HL-60 (cell line): ENCODE data around the gene SLCO4A1.

Source experiments
- DNase-seq, 2 experiments: peaks; one replicate each; pipeline ENCODE4 v3.0.0-alpha.2; 2010 to 2020; ENCODE audit warnings: low read depth in 1 of 2, low spot score in 1 of 2
- H3K27ac ChIP-seq: fragments of 250-450 bp; sonication (Bioruptor Pico); replicated peaks from 2 replicates; pipeline ENCODE4 v1.5.1; 2020; ENCODE audit warnings: mild to moderate bottlenecking, moderate library complexity
- H3K27me3 ChIP-seq: fragments of 250-450 bp; sonication (Bioruptor Pico); 2 replicates; pipeline ENCODE4 v1.5.1; 2021; ENCODE audit warnings: mild to moderate bottlenecking, moderate library complexity; ENCODE audit not compliant: insufficient read depth, poor library complexity, severe bottlenecking
- H3K4me3 ChIP-seq: replicated peaks from 2 replicates; pipeline ENCODE4 v1.5.1; 2011; ENCODE audit warnings: mild to moderate bottlenecking, control low read depth, low read length; ENCODE audit not compliant: insufficient read depth
- CTCF ChIP-seq: IDR thresholded peaks from one replicate; pipeline ENCODE4 v1.5.1; 2011; ENCODE audit warnings: low read length, control low read depth, inconsistent platforms; ENCODE audit not compliant: insufficient read depth
- GABPA ChIP-seq: IDR thresholded peaks from 2 replicates; pipeline ENCODE4 v1.6.1; 2012; ENCODE audit warnings: low read depth
- POLR2AphosphoS5 ChIP-seq: IDR thresholded peaks from 2 replicates; pipeline ENCODE4 v1.6.1; 2012; ENCODE audit warnings: low read depth
- REST ChIP-seq: IDR thresholded peaks from 2 replicates; pipeline ENCODE4 v1.6.1; 2012; ENCODE audit warnings: low read depth; ENCODE audit not compliant: insufficient replicate concordance
- SPI1 ChIP-seq: IDR thresholded peaks from 2 replicates; pipeline ENCODE4 v1.6.1; 2012; ENCODE audit warnings: low read depth, mild to moderate bottlenecking, borderline replicate concordance

The SLCO4A1 gene

GRCh38 chr20:62716941-62717310 lies 74.6 kb downstream of the SLCO4A1 start:
- Histone ChIP-seq H3K27ac (no peak overlapping the region), H3K4me3 (no peak overlapping the region), H3K27me3 (no peaks in the 10 kb centered on the region)
- TF ChIP-seq GABPA (no peak), SPI1 (no peak), CTCF (no peak), REST (no peak), POLR2AphosphoS5 (no peak)
- DNase-seq, result no peak

GRCh38 chr20:62717933-62718332 lies 75.6 kb downstream of the SLCO4A1 start:
- no peak overlapping the region for H3K4me3 ChIP-seq
- TF ChIP-seq GABPA, result no peak
- TF ChIP-seq SPI1, result no peak
- TF ChIP-seq POLR2AphosphoS5, result no peak
- TF ChIP-seq REST, result no peak
- no peak for TF ChIP-seq CTCF
- H3K27me3 ChIP-seq, result no peaks in the 10 kb centered on the region
- DNase-seq, result no peak
- no peak overlapping the region for H3K27ac ChIP-seq

GRCh38 chr20:62718546-62718945 lies 76.2 kb downstream of the SLCO4A1 start:
- H3K27ac ChIP-seq, result no peak overlapping the region
- no peak overlapping the region for H3K4me3 ChIP-seq
- no peak for DNase-seq
- H3K27me3 ChIP-seq, result no peaks in the 10 kb centered on the region
- TF ChIP-seq REST (no peak), POLR2AphosphoS5 (no peak), CTCF (no peak), SPI1 (no peak), GABPA (no peak)
